GM06990 (cell line): Measurements from ENCODE around the gene SRCAP.

Experiments used
- DNase-seq: peaks from one replicate; pipeline ENCODE4 v3.0.0-alpha.2; 2011; ENCODE audit not compliant: insufficient read length; ENCODE audit errors: extremely low read depth
- H3K27me3 ChIP-seq: replicated peaks from 2 replicates; pipeline ENCODE4 v1.6.0; 2011; ENCODE audit warnings: low read length; ENCODE audit not compliant: control insufficient read depth, insufficient read depth
- H3K36me3 ChIP-seq: 2 replicates; pipeline ENCODE4 v1.5.1; 2011; ENCODE audit warnings: low read length; ENCODE audit not compliant: control insufficient read depth, insufficient read depth
- H3K4me3 ChIP-seq: replicated peaks from 2 replicates; pipeline ENCODE4 v1.5.1; 2011; ENCODE audit warnings: low read depth, mild to moderate bottlenecking, control low read depth, low read length
- CTCF ChIP-seq: IDR thresholded peaks from 2 replicates; pipeline ENCODE4 v1.5.1; 2011; ENCODE audit warnings: low read length, control low read depth, mild to moderate bottlenecking, inconsistent platforms; ENCODE audit not compliant: insufficient read depth, poor library complexity, severe bottlenecking

SRCAP gene

DNA sequence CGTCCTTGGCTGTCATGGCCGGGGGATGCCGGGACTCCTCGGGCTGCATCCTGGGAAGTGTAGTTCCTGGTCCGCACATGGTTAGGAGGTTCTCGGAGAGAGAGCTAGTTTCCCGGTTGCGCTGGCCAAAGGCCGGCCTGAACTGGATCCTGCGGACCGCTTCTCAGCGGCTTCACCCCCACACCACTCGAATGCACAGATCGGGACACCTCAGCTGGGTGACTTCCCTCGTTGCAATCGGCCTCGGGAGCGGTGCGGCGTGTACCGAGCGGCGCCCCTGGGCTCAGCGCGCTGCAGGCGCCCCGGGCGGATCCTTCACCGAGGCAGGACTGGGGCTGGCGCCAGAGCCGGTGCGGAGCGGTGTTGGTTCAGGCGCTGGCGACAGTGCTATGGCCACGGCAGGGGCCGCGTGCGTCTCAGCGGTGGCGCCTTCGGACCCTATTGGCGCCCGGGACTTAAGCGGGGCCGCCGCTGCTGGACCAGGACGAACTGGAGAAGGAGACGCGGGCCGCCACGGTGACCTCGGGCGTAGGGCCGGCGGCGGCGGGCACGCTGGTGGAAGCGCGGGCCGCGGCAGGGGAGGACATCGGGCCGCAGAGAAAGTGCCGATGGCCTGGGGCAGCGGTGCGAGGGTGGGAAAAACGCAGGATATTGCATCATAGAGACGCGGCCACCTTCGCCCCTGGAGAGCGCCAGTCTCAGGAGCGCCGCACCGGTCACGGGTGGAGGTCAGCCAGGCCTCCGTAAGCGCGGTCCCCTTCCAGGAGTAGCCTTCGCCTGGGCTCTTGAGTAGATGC lies 76.6 kb downstream of the SRCAP start:
- peak; percentile 73 for DNase-seq
- no peak for TF ChIP-seq CTCF
- peaks cover 20% of the 10 kb centered on the region for H3K36me3 ChIP-seq
- no peaks in the 10 kb centered on the region for H3K27me3 ChIP-seq
- H3K4me3 ChIP-seq = peak overlapping the region; percentile 81

- Histone ChIP-seq H3K36me3 (peaks cover 13% of the 10 kb centered on the region), H3K27me3 (no peaks in the 10 kb centered on the region), H3K4me3 (no peak overlapping the region)
- TF ChIP-seq CTCF = no peak
- no peak for DNase-seq
These were observed 78.8 kb downstream of the SRCAP start for GRCh38 chr16:30777591-30778297.

GRCh38 chr16:30778549-30779244 lies 79.7 kb downstream of the SRCAP start:
- H3K27me3 ChIP-seq = no peaks in the 10 kb centered on the region
- DNase-seq = no peak
- H3K4me3 ChIP-seq = no peak overlapping the region
- no peak for TF ChIP-seq CTCF
- H3K36me3 ChIP-seq = peaks cover 4% of the 10 kb centered on the region

- TF ChIP-seq CTCF = no peak
These were observed 80.6 kb downstream of the SRCAP start for GRCh38 chr16:30779596-30779995.

DNA sequence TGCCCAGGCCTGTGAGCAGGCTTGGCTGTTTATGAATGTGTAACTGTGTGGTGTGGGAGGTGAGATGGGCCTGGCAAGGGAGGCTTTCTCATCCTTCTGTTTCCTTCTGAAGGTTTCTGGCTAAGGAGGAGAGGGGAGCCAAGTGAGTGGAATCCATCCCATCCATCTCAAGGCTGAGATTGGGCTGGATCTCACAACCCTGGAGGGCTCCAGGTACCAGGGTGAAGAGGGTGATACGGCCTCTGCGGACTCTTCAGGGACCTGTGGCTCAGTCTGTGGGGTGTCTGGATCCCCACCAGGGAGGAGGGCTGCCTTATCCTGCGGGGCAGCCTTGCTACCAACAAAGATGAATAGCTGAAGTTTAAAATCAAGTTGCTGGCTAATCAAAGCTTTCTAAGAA lies 81.0 kb downstream of the SRCAP start:
- DNase-seq = no peak
- Histone ChIP-seq H3K27me3 (no peaks in the 10 kb centered on the region), H3K4me3 (no peak overlapping the region), H3K36me3 (no peaks in the 10 kb centered on the region; the same call in 1 of the 2 replicates)
- no peak for TF ChIP-seq CTCF

More at GRCh38 chr16:30779596-30779995, 80.6 kb downstream of the SRCAP start:
- Histone ChIP-seq H3K36me3 (no peaks in the 10 kb centered on the region; the same call in 1 of the 2 replicates), H3K4me3 (no peak overlapping the region), H3K27me3 (no peaks in the 10 kb centered on the region)
- no peak for DNase-seq
